ENCODE results near the gene C8A.

The C8A gene

GRCh38 chr1:56967355-56967754 lies 112.8 kb downstream of the C8A start:
- no peak for DNase-seq (ENCODE audit: low read depth)

Measured in activated T-cell treated with anti-CD3 and anti-CD28 coated beads for 48 hours (primary cell).